ENCODE data around the gene TRANK1. TPM values are rescaled to one million over a fixed set of nuclear protein-coding genes. Genes with fewer than 3 reads are reported as not detected.
A peak's percentile ranks its signal among the peaks of the same experiment; 100 is the strongest.

TRANK1 gene
- total and polyA plus RNA-seq, 12 donors = 5.0 to 28.0 (median 14.0) TPM

GRCh38 chr3:36991923-36992805, 47.3 kb upstream of the TRANK1 start:
- peak overlapping the region in 3 of 4 donors; percentile 0 to 67 (median 64) for H3K4me3 ChIP-seq
- DNase-seq = peak in 5 of 7 donors; percentile 24 to 72 (median 27)
- 27 to 30% (median 29%) methylated on average over 20 to 24 of the region's 24 CpGs for WGBS, 4 donors
- peak overlapping the region; percentile 50 to 99 (median 95) for H3K27ac ChIP-seq
- no peaks in the 10 kb centered on the region for H3K27me3 ChIP-seq
- H3K4me1 ChIP-seq (replicated peaks in 1 of 2) = peaks cover 28 to 54% of the 10 kb centered on the region in 2 donors
- peaks cover 0 to 16% of the 10 kb centered on the region in 2 donors for H3K36me3 ChIP-seq (replicated peaks in 1 of 2)
- no peak for TF ChIP-seq POLR2A (IDR thresholded peaks at IDR 0.05)
- TF ChIP-seq, protein P1, sequence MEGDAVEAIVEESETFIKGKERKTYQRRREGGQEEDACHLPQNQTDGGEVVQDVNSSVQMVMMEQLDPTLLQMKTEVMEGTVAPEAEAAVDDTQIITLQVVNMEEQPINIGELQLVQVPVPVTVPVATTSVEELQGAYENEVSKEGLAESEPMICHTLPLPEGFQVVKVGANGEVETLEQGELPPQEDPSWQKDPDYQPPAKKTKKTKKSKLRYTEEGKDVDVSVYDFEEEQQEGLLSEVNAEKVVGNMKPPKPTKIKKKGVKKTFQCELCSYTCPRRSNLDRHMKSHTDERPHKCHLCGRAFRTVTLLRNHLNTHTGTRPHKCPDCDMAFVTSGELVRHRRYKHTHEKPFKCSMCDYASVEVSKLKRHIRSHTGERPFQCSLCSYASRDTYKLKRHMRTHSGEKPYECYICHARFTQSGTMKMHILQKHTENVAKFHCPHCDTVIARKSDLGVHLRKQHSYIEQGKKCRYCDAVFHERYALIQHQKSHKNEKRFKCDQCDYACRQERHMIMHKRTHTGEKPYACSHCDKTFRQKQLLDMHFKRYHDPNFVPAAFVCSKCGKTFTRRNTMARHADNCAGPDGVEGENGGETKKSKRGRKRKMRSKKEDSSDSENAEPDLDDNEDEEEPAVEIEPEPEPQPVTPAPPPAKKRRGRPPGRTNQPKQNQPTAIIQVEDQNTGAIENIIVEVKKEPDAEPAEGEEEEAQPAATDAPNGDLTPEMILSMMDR (IDR thresholded peaks at IDR 0.05) = no peak
- no peaks in the 10 kb centered on the region for H3K9me3 ChIP-seq (replicated peaks in 1 of 3)
- intact Hi-C loops (cut with DNase I) = no loop called here

DNA sequence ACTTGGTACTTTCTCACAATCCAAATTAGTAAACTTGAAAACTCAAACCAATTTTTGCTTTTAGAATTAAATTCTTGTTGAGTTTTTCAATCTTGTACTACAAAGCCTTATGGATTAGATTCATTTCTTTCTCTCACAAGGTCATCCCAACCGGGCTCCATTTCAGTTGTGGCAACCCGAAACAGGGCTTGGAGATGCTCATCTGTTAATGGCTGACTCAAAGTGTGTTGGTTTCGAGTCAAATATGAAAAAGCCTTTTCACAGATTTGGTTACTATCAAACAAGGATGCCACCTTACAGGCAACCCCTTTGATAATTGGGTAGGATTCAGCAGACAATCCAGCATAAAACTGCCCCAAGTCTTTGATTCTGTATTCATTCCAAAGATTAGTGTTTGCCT, 46.3 kb upstream of the TRANK1 start:
- no peak for TF ChIP-seq POLR2A (IDR thresholded peaks at IDR 0.05)
- TF ChIP-seq, protein P1 (IDR thresholded peaks at IDR 0.05) = no peak
- H3K36me3 ChIP-seq (replicated peaks in 1 of 2) = peaks cover 0 to 16% of the 10 kb centered on the region in 2 donors
- no peaks in the 10 kb centered on the region for H3K27me3 ChIP-seq
- H3K4me3 ChIP-seq = peak overlapping the region in 2 of 4 donors; percentile 2 to 67
- H3K9me3 ChIP-seq (replicated peaks in 1 of 3) = no peaks in the 10 kb centered on the region
- H3K27ac ChIP-seq = no peak overlapping the region
- intact Hi-C loops (cut with DNase I) = no loop called here
- no peak for DNase-seq
- 85 to 98% (median 86%) methylated on average over 3 of the region's 3 CpGs for WGBS, 4 donors
- H3K4me1 ChIP-seq (replicated peaks in 1 of 2) = peaks cover 28 to 54% of the 10 kb centered on the region in 2 donors

DNA sequence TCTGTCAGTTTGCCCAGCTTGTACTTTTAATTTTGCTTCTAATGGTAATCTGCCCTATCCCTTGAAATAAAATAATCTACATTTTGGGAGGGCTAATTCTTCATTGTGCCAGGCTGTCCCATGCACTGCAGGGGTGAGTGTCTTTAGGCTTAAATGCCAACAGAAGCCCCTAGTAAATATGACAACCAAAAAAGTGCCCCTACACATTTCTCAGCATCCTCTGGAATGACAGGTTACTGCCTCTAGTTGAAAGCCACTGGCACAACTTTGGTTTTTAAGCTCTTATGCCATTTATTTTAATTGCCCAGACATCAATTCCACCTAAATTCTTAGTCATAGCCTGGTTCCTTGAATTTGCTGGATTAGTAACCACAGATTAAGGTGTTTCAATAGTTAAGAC, 44.7 kb upstream of the TRANK1 start:
- H3K27ac ChIP-seq = no peak overlapping the region
- DNase-seq = no peak
- TF ChIP-seq POLR2A (IDR thresholded peaks at IDR 0.05) = no peak
- TF ChIP-seq, protein P1 (IDR thresholded peaks at IDR 0.05) = no peak
- H3K27me3 ChIP-seq = no peaks in the 10 kb centered on the region
- H3K36me3 ChIP-seq (replicated peaks in 1 of 2) = peaks cover 0 to 26% of the 10 kb centered on the region in 2 donors
- peaks cover 27 to 52% of the 10 kb centered on the region in 2 donors for H3K4me1 ChIP-seq (replicated peaks in 1 of 2)
- H3K9me3 ChIP-seq (replicated peaks in 1 of 3) = no peaks in the 10 kb centered on the region
- intact Hi-C loops (cut with DNase I) = no loop called here
- peak overlapping the region in 1 of 4 donors; percentile 9 for H3K4me3 ChIP-seq

GRCh38 chr3:36989005-36989404, 44.2 kb upstream of the TRANK1 start:
- H3K9me3 ChIP-seq (replicated peaks in 1 of 3) = no peaks in the 10 kb centered on the region
- H3K36me3 ChIP-seq (replicated peaks in 1 of 2) = peaks cover 0 to 32% of the 10 kb centered on the region in 2 donors
- H3K27me3 ChIP-seq = no peaks in the 10 kb centered on the region
- WGBS, 4 donors = 69 to 85% (median 76%) methylated on average over 3 of the region's 3 CpGs
- TF ChIP-seq, protein P1 (IDR thresholded peaks at IDR 0.05) = no peak
- TF ChIP-seq POLR2A (IDR thresholded peaks at IDR 0.05) = no peak
- no peak overlapping the region for H3K27ac ChIP-seq
- peak overlapping the region in 1 of 4 donors; percentile 9 for H3K4me3 ChIP-seq
- H3K4me1 ChIP-seq (replicated peaks in 1 of 2) = peaks cover 22 to 47% of the 10 kb centered on the region in 2 donors
- no peak for DNase-seq
- intact Hi-C loops (cut with DNase I) = no loop called here

All from adrenal gland (tissue), 12 donors.